ENCODE measurements around the gene CXCL3.
"Not testable (repeated sequence)": the region's sequence is repeated elsewhere in the genome, so short reads cannot be mapped to it uniquely, and the experiment has no call there.

CXCL3 gene

DNA sequence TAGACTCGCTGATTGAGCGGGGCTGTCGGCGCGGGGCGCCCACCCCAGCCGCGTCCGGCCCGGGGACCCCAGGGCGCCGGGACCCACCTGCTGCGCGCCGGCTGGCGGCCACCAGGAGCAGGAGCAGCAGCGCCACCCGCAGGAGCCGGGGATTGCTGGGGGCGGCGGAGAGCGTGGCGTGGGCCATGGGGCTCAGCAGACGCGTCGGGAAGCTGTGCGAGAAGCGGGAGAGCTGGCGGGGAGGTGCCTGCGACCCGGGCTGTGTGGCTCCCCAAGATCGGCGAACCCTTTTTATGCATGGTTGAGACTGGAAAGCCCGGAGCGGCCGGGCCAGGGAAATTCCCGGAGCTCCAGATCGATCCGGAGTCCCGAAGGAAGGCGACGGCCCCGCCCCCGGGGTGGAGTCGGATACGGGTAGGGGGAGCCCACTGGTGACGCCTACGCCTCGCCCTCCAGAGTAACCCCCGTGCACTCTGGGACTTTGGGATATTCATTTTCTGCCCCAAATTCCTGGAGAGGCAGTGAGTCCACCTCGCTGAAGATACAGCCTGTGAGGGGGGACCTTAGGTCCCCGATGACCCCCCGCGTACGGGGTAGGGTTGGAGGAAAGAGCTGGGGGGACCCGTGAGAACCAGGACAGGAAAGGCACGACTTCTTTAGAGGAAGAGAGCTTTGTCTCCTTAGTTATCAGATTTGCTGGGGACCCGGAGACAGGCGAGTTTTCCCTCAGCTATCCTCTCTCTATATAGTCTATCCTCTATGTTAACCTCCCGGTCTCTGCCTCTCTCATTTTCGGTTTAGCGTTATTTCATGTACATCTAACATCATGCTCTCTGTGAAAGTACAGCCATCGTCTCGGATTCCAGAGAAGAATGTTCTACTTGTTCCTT, at the start of gene CXCL3:
CXCL3 (minus strand) TSS at position 265 of the 890 bp plus-strand sequence; CDS start at position 187, 78 bp downstream.
- DNase-seq (ENCODE audit: low read depth, low spot score), result peak; percentile 36

DNA sequence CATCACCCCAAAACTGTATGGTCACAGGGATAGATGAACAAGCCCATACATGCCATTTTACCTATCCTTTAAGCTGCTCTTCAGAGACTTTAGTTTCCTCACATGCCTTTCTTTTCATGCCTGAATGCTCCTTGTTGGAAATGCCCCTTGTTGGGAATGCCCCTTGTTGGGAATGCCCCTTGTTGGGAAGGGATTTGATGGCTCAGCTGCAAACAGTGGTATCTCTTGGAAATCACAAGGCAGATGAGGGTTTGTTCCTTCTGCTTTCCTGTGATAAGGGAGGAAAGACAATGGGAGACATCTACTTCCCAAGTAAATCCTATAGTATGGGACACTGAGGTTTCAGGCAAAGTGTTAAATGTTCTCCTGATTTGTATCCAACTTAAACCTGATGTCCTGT, 49.0 kb upstream of the CXCL3 start:
- no peak for DNase-seq (ENCODE audit: low read depth, low spot score)

DNA sequence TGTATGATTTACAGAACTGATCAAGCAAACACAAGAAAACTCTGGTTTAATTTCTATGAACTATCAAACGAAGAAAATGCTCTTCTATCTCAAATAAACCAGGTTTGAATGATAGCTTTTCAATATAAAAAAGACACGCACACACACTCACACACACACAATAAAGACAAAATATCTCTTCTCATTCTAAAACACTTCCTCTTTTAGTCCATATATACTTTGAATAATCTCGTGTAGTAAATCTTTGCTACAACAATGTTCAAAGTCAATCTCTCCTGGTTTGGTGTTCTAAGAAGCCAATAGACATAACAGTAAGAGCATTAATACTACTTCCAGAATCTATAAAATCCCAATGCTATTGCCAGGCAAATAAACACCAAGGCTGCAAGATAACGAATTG, 47.2 kb upstream of the CXCL3 start:
- no peak for DNase-seq (ENCODE audit: low read depth, low spot score)

GRCh38 chr4:74084984-74085383, 46.5 kb upstream of the CXCL3 start:
- no peak for DNase-seq (ENCODE audit: low read depth, low spot score)

- DNase-seq (ENCODE audit: low read depth, low spot score), result no peak
These were observed 45.1 kb upstream of the CXCL3 start for GRCh38 chr4:74083546-74083945.

DNA sequence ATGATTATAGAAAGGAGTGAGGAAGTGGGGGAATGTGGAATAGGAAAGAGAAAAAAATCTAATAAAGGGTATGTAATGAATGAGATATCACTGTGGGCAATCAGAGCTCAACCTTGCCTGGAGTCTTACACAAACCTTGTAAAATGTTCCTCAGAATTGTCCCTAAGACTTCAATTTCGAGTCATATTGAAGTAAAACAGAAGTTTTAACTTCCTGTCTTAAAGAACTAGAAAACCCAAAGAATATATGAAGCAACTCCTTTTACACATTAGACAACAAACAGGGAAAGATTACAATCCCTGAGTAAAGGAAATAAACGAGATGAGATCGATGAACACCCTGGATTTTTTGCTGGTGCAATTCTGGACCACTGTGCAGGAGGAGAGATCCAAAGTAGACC, 42.5 kb upstream of the CXCL3 start:
- no peak for DNase-seq (ENCODE audit: low read depth, low spot score)

GRCh38 chr4:74080351-74080750, 41.9 kb upstream of the CXCL3 start:
- not testable (repeated sequence) for DNase-seq (ENCODE audit: low read depth, low spot score)

GRCh38 chr4:74079024-74079423, 40.5 kb upstream of the CXCL3 start:
- not testable (repeated sequence) for DNase-seq (ENCODE audit: low read depth, low spot score)

DNA sequence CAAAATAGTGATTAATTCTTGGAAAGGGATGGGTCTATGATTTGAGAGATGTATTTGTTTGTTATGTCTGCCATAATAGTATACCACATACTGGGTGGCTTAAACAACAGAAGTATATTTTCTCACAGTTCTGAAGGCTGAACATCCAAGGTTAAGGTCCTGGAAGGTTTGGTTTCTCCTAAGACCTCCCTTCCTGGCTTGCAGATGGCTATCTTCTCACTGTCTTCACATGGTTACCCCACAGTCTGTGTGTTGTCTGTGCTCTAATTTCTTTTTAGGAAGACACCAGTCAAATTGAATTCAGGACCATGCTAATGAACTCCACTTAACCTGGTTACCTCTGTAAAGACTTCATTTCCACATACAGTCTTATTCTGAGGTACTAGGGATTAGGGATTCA, 34.9 kb upstream of the CXCL3 start:
- DNase-seq (ENCODE audit: low read depth, low spot score), result no peak

GRCh38 chr4:74072739-74073138, 34.2 kb upstream of the CXCL3 start:
- no peak for DNase-seq (ENCODE audit: low read depth, low spot score)

GRCh38 chr4:74067586-74067985, 29.1 kb upstream of the CXCL3 start:
- DNase-seq (ENCODE audit: low read depth, low spot score), result no peak

DNA sequence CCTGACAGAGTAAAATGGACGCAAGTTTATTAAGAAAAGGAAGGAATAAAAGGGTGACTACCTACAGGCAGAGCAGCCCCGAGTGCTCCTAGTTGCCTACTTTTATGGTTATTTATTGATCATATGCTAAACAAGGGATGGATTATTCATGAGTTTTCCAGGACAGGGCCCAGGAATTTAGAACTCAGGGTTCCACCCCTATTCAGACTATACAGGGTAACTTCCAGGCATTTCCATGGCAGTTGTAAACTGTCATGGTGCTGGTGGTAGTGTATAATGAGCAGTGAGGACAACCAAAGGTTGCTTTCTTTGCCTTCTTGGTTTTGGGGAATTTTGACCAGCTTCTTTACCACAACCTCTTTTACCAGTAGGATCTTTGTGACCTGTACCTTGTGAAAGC, 27.7 kb upstream of the CXCL3 start:
- no peak for DNase-seq (ENCODE audit: low read depth, low spot score)

- DNase-seq (ENCODE audit: low read depth, low spot score), result no peak
These were observed 26.7 kb upstream of the CXCL3 start for GRCh38 chr4:74065115-74065642.

DNA sequence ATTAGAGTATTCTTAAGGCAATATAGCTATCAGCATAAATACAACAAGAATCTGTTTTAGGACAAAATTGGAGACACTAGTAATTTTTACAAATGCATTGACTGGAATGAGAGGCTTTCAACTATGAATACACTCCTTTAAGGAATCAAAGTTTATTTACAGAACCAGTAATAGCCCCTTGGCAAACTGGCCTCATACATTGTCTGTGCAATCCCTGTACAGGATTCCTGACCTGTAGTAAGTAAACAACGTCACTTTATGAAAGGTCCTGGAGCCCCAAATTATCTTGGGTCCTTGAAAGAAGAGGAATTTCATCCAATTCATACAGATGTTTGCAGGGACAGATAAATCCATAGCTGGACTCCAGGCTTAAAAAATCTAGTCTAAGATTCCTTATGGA, 25.4 kb upstream of the CXCL3 start:
- DNase-seq (ENCODE audit: low read depth, low spot score), result no peak

DNA sequence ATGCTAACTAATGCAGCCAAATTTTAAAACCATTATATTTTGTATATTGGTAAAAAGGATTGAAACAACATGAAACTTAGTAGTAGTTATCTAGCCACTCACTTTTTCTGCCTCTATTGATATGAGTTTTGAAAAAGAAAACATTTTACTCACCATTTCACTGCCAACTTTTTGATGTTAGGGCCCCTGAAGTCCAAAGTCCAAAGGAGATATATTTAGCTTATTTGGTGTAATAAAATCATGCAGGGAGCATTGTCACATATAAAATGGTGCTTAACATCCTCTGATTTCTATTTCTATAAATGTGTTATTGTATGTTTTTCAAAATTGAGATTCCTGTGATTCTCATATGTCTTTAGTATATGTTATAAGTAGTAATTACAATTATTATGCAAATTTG, 24.5 kb upstream of the CXCL3 start:
- no peak for DNase-seq (ENCODE audit: low read depth, low spot score)

- no peak for DNase-seq (ENCODE audit: low read depth, low spot score)
These were observed 22.9 kb upstream of the CXCL3 start for GRCh38 chr4:74061430-74061829.

DNA sequence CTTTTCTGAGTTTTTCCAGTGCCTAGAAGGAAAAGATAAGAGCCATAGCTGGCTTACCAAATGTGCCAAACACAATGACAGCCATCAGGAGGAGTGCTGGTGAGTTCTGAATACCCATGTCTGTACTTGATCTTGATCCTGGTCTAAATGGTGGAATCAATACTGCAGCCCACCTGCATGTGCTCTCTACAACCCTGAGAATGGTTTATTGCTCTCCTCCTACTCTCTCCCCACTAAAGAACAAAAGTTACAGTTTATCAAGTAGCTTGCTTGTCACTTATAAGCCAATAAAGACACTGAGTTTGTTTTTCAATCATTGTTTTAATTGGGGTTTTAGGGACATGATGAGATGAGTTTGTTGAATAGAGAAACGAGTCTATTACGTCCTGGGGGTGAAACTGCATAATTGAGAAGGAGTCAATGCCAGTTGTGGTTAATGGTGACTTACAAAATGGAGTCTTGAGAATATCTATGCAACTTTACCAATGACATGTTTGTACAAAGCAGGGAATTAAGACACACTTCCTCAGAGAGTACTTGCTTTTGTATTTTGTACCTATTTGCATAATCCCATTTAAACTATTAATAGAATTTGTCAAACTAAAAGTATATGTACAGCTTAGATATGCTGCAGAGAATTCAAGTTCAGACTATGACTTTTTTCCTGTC, 20.8 kb upstream of the CXCL3 start:
- no peak for DNase-seq (ENCODE audit: low read depth, low spot score)

DNA sequence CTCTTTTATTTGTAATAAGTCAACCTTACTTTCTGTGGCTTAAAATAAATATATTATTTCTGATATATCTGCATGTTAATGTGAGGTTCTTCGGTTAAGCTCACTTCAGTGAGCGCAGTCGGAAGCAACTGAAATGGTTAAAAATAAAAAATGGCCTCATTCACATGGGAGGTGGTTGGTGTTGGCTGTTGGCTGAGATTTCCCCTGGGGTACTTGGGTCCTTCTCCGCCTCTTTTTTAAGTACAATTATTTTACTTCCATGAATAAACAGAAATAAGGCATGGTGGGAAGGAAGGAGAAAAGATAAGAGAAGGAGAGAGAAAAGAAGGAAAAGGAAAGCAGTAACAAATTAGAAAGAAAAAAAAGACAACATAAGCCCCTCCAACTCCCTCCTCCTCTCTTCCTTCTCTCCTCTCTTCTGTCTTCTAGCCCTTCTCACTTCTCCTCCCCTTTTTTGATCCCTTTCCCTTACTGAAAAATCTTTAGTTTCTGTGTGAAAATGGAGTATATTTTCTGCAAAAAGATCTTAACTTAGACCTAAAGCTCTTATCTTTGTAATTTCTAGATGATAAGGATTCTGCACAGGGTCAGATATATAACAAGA, 19.7 kb upstream of the CXCL3 start:
- no peak for DNase-seq (ENCODE audit: low read depth, low spot score)

DNA sequence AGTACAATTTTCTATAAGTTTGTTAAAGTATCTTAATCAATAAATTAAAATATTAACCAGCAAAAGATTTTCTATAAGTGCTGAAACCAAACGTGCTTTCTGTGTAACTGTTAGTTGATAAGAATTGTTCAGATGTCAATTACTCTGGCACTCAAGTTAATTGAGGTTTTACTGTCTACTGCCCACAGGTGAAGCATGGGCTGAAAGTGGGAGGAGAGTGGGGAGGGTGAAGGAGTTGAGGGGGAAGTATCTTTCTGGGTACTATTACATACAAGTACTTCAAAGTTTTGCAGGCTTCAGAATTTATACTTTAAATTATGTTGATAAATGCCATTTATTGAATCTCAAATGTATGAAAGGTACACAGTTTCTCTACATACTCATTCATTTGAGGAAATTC, 19.1 kb upstream of the CXCL3 start:
- no peak for DNase-seq (ENCODE audit: low read depth, low spot score)

DNA sequence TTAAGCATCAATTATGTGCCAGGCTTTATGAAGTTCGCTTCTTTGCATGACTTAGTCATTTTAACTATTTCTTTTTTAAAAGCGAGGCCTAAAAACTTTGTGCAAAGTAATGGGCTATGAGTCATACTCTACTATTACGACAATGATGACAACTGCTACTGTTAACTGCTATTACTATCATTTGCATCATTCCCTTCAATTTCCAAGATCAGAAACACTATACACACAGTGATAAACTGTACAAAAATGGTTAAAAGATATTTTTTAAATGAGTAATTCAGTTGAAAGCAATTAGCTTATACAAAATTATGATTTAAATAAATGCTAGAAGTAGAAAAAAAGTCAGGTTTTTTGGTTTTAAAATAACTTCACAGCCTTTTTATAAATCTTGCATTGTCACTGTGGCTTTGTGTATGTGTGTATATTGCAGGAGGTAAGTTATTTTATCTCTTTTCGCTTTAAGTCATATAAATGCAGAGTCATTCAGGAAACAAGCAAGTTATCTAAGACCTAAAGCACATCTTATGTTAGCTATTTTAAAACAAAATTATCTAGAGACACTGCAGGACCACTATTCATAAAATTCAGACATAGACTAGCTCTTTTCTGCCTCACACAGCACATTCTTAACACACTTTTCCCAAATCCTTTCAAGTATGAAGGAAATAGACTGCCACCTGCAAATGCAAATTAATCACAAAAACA, 18.5 kb upstream of the CXCL3 start:
- DNase-seq (ENCODE audit: low read depth, low spot score), result no peak

GRCh38 chr4:74056114-74056857, 17.8 kb upstream of the CXCL3 start:
- DNase-seq (ENCODE audit: low read depth, low spot score), result no peak
